ENCODE measurements around the gene LEMD2. TPM values are rescaled to one million over a fixed set of nuclear protein-coding genes. Genes with fewer than 3 reads are reported as not detected.
A peak's percentile ranks its signal among the peaks of the same experiment; 100 is the strongest.

LEMD2 gene
- total and polyA plus RNA-seq, 4 donors, result 30.0 to 85.2 (median 65.0) TPM

DNA sequence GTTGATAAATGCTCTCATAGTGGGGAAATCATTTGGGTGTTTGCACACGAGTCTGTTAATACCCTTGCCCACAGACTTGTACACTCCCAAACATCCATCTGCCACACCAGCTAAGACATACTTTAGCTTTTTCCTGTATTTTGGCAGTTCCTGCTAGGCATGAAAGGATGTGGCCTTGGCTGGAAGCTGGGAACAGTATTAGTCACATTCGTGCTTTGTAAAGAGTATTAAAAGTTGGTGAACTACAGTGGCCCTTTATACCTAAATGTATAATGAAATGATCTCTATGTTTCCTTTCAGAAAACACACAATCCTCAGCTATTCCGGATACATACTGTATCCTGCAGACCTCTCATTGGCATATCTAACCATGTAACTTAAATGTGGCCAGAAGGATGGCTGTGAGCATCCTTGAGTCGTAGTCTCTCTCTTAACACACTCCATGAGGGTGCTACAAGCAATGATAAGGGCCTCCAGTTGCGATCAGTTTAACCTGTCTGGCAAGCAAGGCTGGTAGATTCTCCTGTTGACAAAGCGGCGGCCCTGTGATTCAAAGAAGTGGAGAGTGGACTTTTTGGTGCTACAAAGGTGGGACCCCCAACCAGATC, 1.5 kb downstream of the LEMD2 start:
- H3K4me1 ChIP-seq (ENCODE audit: control insufficient read depth, insufficient read depth, low read length), result peaks cover 35% of the 10 kb centered on the region
- DNase-seq (ENCODE audit: low read depth in 4 of 6, low spot score in 6 of 6), result no peak
- H3K9me3 ChIP-seq (ENCODE audit: control insufficient read depth, insufficient read depth, low read length), result no peaks in the 10 kb centered on the region
- WGBS (ENCODE audit: insufficient coverage), result 82% methylated on average over 3 of the region's 7 CpGs
- H3K27ac ChIP-seq (ENCODE audit: low read depth, low read length), result peak overlapping the region; percentile 88
- no peaks in the 10 kb centered on the region for H3K27me3 ChIP-seq (ENCODE audit: control insufficient read depth, insufficient read depth, low read length)
- peaks cover 29% of the 10 kb centered on the region for H3K36me3 ChIP-seq (ENCODE audit: control insufficient read depth, insufficient read depth, low read length)
- H3K4me3 ChIP-seq (ENCODE audit: low read depth, low read length), result peak overlapping the region; percentile 45

- WGBS (ENCODE audit: insufficient coverage), result 86% methylated on average over 1 of the region's 3 CpGs
- Histone ChIP-seq H3K36me3 (ENCODE audit: control insufficient read depth, insufficient read depth, low read length) (peaks cover 36% of the 10 kb centered on the region), H3K4me1 (ENCODE audit: control insufficient read depth, insufficient read depth, low read length) (peaks cover 41% of the 10 kb centered on the region), H3K9me3 (ENCODE audit: control insufficient read depth, insufficient read depth, low read length) (no peaks in the 10 kb centered on the region), H3K27me3 (ENCODE audit: control insufficient read depth, insufficient read depth, low read length) (no peaks in the 10 kb centered on the region), H3K4me3 (ENCODE audit: low read depth, low read length) (no peak overlapping the region), H3K27ac (ENCODE audit: low read depth, low read length) (no peak overlapping the region)
- DNase-seq (ENCODE audit: low read depth in 4 of 6, low spot score in 6 of 6), result no peak
Observed at GRCh38 chr6:33786736-33787135, 2.2 kb downstream of the LEMD2 start.

GRCh38 chr6:33785778-33786177, 3.2 kb downstream of the LEMD2 start:
- Histone ChIP-seq H3K36me3 (ENCODE audit: control insufficient read depth, insufficient read depth, low read length) (peaks cover 40% of the 10 kb centered on the region), H3K4me1 (ENCODE audit: control insufficient read depth, insufficient read depth, low read length) (peaks cover 39% of the 10 kb centered on the region), H3K27me3 (ENCODE audit: control insufficient read depth, insufficient read depth, low read length) (no peaks in the 10 kb centered on the region), H3K27ac (ENCODE audit: low read depth, low read length) (no peak overlapping the region), H3K9me3 (ENCODE audit: control insufficient read depth, insufficient read depth, low read length) (no peaks in the 10 kb centered on the region), H3K4me3 (ENCODE audit: low read depth, low read length) (no peak overlapping the region)
- peak in 1 of 6 donors; percentile 60 for DNase-seq (ENCODE audit: low read depth in 4 of 6, low spot score in 6 of 6)
- WGBS (ENCODE audit: insufficient coverage), result 71% methylated on average over 1 of the region's 3 CpGs

DNA sequence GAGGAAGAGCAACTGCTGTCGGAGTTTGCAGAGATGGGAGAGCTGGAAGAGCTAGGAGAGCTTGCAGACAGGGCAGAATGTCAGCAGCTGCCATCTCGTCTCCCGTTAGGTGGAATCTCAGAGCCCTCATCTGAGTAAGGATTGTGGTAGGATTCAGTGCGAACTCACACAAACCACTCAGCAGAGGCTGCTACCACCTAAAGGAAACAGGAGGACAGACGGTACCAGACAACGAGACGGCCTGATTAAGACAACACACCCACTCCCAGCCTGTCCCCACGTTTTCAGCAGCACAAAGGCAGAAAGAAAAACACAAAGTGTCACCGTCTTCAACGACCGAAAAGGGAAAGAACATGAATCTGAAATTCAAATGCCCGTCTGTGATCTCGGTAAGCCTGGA, 4.1 kb downstream of the LEMD2 start:
- H3K9me3 ChIP-seq (ENCODE audit: control insufficient read depth, insufficient read depth, low read length), result no peaks in the 10 kb centered on the region
- H3K36me3 ChIP-seq (ENCODE audit: control insufficient read depth, insufficient read depth, low read length), result peaks cover 50% of the 10 kb centered on the region
- 38% methylated on average over 7 of the region's 13 CpGs for WGBS (ENCODE audit: insufficient coverage)
- H3K27ac ChIP-seq (ENCODE audit: low read depth, low read length), result no peak overlapping the region
- peaks cover 47% of the 10 kb centered on the region for H3K4me1 ChIP-seq (ENCODE audit: control insufficient read depth, insufficient read depth, low read length)
- no peaks in the 10 kb centered on the region for H3K27me3 ChIP-seq (ENCODE audit: control insufficient read depth, insufficient read depth, low read length)
- no peak for DNase-seq (ENCODE audit: low read depth in 4 of 6, low spot score in 6 of 6)
- no peak overlapping the region for H3K4me3 ChIP-seq (ENCODE audit: low read depth, low read length)

- no peaks in the 10 kb centered on the region for H3K9me3 ChIP-seq (ENCODE audit: control insufficient read depth, insufficient read depth, low read length)
- H3K4me3 ChIP-seq (ENCODE audit: low read depth, low read length), result no peak overlapping the region
- no peak overlapping the region for H3K27ac ChIP-seq (ENCODE audit: low read depth, low read length)
- 98% methylated on average over 8 of the region's 10 CpGs for WGBS (ENCODE audit: insufficient coverage)
- H3K36me3 ChIP-seq (ENCODE audit: control insufficient read depth, insufficient read depth, low read length), result peaks cover 59% of the 10 kb centered on the region
- DNase-seq (ENCODE audit: low read depth in 4 of 6, low spot score in 6 of 6), result no peak
- H3K27me3 ChIP-seq (ENCODE audit: control insufficient read depth, insufficient read depth, low read length), result no peaks in the 10 kb centered on the region
- H3K4me1 ChIP-seq (ENCODE audit: control insufficient read depth, insufficient read depth, low read length), result peaks cover 46% of the 10 kb centered on the region
Observed at GRCh38 chr6:33783781-33784520, 5.0 kb downstream of the LEMD2 start.

DNA sequence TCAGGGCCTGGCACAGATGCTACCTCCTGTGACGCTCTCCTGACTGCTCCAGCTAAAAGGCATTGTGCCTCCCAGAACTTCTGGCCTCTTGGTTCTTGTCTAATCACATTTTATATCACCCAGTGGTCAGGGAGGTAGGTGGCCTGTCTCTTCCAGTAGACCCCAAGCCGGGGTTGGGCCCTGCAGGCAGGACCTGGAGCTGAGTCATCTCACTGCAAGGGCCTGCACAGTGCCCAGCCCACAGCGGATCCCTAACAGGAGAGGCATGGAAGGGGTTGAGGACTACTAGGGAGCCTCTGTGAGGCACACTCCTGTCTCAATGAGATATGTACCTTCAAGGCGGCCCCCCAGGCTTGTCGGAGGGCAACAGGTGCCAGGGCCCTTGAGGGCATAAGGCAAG, 6.4 kb downstream of the LEMD2 start:
- peaks cover 49% of the 10 kb centered on the region for H3K4me1 ChIP-seq (ENCODE audit: control insufficient read depth, insufficient read depth, low read length)

DNA sequence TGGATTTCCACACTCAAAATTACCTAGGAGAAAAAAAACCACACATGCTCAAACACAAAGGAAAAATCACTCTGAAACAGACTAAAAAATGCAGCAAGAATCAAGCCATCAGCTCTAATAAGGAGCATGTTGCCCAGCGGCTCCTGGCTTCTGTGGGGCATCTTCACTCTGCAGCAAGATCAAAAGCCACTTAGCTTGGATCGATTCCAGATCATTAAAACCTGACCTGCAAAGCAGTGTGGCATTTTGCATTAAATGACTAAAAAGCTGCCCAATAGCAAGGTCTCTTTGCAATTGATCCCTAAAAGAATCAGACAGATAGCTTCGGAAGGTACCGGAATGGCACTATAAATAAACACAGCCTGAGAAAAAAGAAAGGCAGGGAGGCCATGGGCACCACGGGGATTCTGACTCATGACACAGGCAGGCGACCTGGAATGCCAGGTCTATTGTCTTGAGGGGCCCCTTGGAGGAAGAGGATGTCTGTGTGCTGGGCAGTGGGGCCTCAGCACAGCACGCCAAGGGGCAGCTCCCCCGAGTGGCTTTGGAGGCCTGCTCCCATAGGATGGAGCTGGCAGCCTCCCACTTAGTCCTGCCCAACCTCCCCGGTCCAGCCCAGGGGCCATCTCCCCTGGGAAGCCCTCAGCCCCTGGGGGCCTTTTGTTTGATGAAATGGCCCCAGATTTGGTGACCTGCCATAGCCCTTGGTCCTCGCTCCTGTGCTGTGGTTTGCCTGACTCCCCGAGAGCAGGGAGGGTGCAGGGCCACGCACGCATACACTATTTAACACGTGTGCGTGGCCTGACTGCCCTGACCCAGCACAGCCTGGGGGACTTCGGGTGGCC, 7.6 kb downstream of the LEMD2 start:
- 17% methylated on average over 11 of the region's 16 CpGs for WGBS (ENCODE audit: insufficient coverage)

More for the DNA sequence above, 6.4 kb downstream of the LEMD2 start:
- DNase-seq (ENCODE audit: low read depth in 4 of 6, low spot score in 6 of 6), result no peak
- H3K9me3 ChIP-seq (ENCODE audit: control insufficient read depth, insufficient read depth, low read length), result no peaks in the 10 kb centered on the region
- 98% methylated on average over 5 of the region's 5 CpGs for WGBS (ENCODE audit: insufficient coverage)
- H3K27me3 ChIP-seq (ENCODE audit: control insufficient read depth, insufficient read depth, low read length), result no peaks in the 10 kb centered on the region
- no peak overlapping the region for H3K4me3 ChIP-seq (ENCODE audit: low read depth, low read length)
- H3K27ac ChIP-seq (ENCODE audit: low read depth, low read length), result no peak overlapping the region
- H3K36me3 ChIP-seq (ENCODE audit: control insufficient read depth, insufficient read depth, low read length), result peaks cover 70% of the 10 kb centered on the region

GRCh38 chr6:33779895-33780294, 9.0 kb downstream of the LEMD2 start:
- no peak for DNase-seq (ENCODE audit: low read depth in 4 of 6, low spot score in 6 of 6)
- peaks cover 46% of the 10 kb centered on the region for H3K4me1 ChIP-seq (ENCODE audit: control insufficient read depth, insufficient read depth, low read length)

More for the DNA sequence above, 7.6 kb downstream of the LEMD2 start:
- peaks cover 82% of the 10 kb centered on the region for H3K36me3 ChIP-seq (ENCODE audit: control insufficient read depth, insufficient read depth, low read length)
- H3K9me3 ChIP-seq (ENCODE audit: control insufficient read depth, insufficient read depth, low read length), result no peaks in the 10 kb centered on the region
- peak overlapping the region; percentile 44 for H3K27ac ChIP-seq (ENCODE audit: low read depth, low read length)
- no peak overlapping the region for H3K4me3 ChIP-seq (ENCODE audit: low read depth, low read length)
- peak in 1 of 6 donors; percentile 57 for DNase-seq (ENCODE audit: low read depth in 4 of 6, low spot score in 6 of 6)
- H3K27me3 ChIP-seq (ENCODE audit: control insufficient read depth, insufficient read depth, low read length), result no peaks in the 10 kb centered on the region
- peaks cover 49% of the 10 kb centered on the region for H3K4me1 ChIP-seq (ENCODE audit: control insufficient read depth, insufficient read depth, low read length)

GRCh38 chr6:33779290-33779689, 9.6 kb downstream of the LEMD2 start:
- Histone ChIP-seq H3K4me3 (ENCODE audit: low read depth, low read length) (no peak overlapping the region), H3K27ac (ENCODE audit: low read depth, low read length) (no peak overlapping the region), H3K9me3 (ENCODE audit: control insufficient read depth, insufficient read depth, low read length) (no peaks in the 10 kb centered on the region), H3K27me3 (ENCODE audit: control insufficient read depth, insufficient read depth, low read length) (no peaks in the 10 kb centered on the region), H3K4me1 (ENCODE audit: control insufficient read depth, insufficient read depth, low read length) (peaks cover 43% of the 10 kb centered on the region), H3K36me3 (ENCODE audit: control insufficient read depth, insufficient read depth, low read length) (peaks cover 94% of the 10 kb centered on the region)
- DNase-seq (ENCODE audit: low read depth in 4 of 6, low spot score in 6 of 6), result peak in 1 of 6 donors; percentile 51
- 58% methylated on average over 3 of the region's 7 CpGs for WGBS (ENCODE audit: insufficient coverage)

More at GRCh38 chr6:33779895-33780294, 9.0 kb downstream of the LEMD2 start:
- Histone ChIP-seq H3K4me3 (ENCODE audit: low read depth, low read length) (no peak overlapping the region), H3K36me3 (ENCODE audit: control insufficient read depth, insufficient read depth, low read length) (peaks cover 93% of the 10 kb centered on the region), H3K9me3 (ENCODE audit: control insufficient read depth, insufficient read depth, low read length) (no peaks in the 10 kb centered on the region), H3K27me3 (ENCODE audit: control insufficient read depth, insufficient read depth, low read length) (no peaks in the 10 kb centered on the region), H3K27ac (ENCODE audit: low read depth, low read length) (no peak overlapping the region)
- 89% methylated on average over 12 of the region's 14 CpGs for WGBS (ENCODE audit: insufficient coverage)

Measured in spinal cord (tissue), 10 donors.